ENCODE results near the gene CENPU. TPM values are rescaled to one million over a fixed set of nuclear protein-coding genes. Genes with fewer than 3 reads are reported as not detected.
"Not testable (repeated sequence)": the region's sequence is repeated elsewhere in the genome, so short reads cannot be mapped to it uniquely, and the experiment has no call there.

The CENPU gene, protein sequence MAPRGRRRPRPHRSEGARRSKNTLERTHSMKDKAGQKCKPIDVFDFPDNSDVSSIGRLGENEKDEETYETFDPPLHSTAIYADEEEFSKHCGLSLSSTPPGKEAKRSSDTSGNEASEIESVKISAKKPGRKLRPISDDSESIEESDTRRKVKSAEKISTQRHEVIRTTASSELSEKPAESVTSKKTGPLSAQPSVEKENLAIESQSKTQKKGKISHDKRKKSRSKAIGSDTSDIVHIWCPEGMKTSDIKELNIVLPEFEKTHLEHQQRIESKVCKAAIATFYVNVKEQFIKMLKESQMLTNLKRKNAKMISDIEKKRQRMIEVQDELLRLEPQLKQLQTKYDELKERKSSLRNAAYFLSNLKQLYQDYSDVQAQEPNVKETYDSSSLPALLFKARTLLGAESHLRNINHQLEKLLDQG
- polyA plus RNA-seq (2013, experiment 1 of 2) = 56.6 TPM
- 66.3 TPM for polyA plus RNA-seq (2013, experiment 2 of 2)

DNA sequence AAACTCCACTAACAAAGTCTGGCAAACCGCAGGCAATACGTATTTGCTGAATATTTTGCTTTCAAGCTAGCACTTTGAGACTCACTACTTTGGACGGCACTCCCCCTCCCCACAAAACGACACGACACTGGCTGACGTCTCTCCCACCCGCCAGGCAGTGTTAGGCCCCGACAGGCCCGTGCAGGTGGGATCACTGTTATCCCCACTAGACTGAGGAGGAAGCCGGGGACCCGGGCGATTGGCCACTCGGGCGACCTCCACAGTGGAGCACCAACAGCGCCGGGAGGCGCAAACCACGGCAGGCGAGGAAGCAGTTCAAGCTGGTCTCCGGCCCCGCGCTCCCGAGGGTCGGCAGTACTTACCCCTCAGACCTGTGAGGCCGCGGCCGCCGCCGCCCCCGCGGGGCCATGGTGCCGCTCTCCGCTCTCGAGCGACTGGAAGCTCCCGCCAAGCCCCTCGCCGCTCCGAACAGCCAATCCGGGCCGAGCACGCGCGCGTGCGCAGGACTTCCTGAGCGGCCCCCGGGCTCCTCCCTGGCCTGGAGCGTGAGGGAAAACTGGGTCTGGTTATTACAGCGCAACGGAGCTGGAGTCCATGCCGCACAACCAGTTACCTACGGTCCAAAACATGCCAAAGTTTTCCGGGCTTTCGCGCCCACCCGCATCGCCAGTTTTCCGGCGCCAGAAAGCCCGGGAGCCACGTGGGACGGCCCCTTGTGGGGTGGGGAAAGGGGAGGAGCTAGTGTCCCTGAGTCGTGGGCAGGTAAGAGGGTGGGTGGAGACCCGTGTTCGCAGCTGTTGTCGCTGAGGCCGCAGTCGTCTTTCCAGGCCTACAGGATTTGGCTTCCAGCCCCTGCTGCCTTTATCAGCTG is at the start of gene CENPU:
Gene CENPU (minus strand): TSS at position 443 of the 871 bp plus-strand sequence. CDS start 34 bp downstream, at position 409.
- 0% methylated on average over 51 of the region's 69 CpGs for WGBS, 2 experiments (ENCODE audit: insufficient coverage in 2 of 2)
- H3K36me3 ChIP-seq (ENCODE audit: control insufficient read depth, insufficient read depth, low read length) = peaks cover 14% of the 10 kb centered on the region

DNA sequence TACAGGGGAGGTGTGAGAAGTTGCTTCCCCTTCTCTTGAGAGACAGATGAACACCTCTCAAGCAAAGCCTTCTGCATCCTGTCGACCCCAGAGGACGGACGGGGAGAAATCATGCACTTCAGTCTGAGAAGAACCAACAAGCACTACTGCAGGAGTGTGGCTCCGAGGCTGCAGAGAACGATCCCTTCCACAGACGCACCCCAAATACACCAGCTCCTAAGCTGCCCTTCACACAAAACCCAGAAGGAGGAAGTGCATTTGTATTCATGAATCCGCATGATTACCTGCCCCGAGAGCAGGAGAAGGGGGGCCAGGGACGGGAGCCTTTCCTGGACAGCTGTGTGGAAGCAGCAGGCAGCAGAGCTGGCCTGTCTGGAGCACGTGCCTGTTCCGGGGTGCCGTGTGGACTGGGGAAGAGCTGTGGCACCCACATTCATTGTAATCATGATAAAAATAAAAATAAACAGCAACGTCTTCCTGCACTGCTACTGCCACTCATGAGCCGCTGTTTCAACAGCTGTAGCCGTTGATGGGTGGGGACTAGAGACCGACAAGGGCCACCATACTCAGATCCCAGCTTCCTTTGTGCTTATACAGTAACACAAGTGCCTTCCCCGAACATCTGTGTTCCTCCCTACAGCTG is 49.0 kb upstream of the CENPU start:
- no peaks in the 10 kb centered on the region for H3K4me1 ChIP-seq (ENCODE audit: control insufficient read depth, insufficient read depth, low read length, poor library complexity, severe bottlenecking)
- no peak overlapping the region for H3K27ac ChIP-seq (ENCODE audit: low read depth, low read length, severe bottlenecking)
- H3K4me3 ChIP-seq (ENCODE audit: extremely low read depth, insufficient read depth, low read length, poor library complexity, severe bottlenecking) = no peak overlapping the region
- WGBS, 2 experiments (ENCODE audit: insufficient coverage in 2 of 2) = 75 to 77% methylated on average over 10 to 14 of the region's 17 CpGs
- H3K36me3 ChIP-seq (ENCODE audit: control insufficient read depth, insufficient read depth, low read length) = no peaks in the 10 kb centered on the region
- no peaks in the 10 kb centered on the region for H3K9me3 ChIP-seq (ENCODE audit: control insufficient read depth, low read length)

More for the DNA sequence above, at the start of gene CENPU:
- Histone ChIP-seq H3K4me3 (ENCODE audit: extremely low read depth, insufficient read depth, low read length, poor library complexity, severe bottlenecking) (peak within 1 kb of the TSS; percentile 93), H3K27ac (ENCODE audit: low read depth, low read length, severe bottlenecking) (peak within 1 kb of the TSS; percentile 46), H3K9me3 (ENCODE audit: control insufficient read depth, low read length) (no peaks in the 10 kb centered on the region), H3K4me1 (ENCODE audit: control insufficient read depth, insufficient read depth, low read length, poor library complexity, severe bottlenecking) (peaks cover 6% of the 10 kb centered on the region)

DNA sequence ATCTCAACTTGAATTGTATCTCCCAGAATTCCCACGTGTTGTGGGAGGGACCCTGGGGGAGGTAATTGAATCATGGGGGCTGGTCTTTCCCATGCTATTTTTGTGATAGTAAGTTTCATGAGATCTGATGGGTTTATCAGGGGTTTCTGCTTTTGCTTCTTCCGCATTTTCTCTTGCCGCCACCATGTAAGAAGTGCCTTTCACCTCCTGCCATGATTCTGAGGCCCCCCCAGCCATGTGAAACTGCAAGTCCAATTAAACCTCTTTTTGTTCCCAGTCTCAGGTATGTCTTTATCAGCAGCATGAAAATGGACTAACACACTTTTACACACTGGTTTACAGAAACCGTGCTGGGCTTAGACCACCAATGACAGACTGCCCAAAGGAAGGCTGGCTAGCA is 45.3 kb upstream of the CENPU start:
- H3K4me3 ChIP-seq (ENCODE audit: extremely low read depth, insufficient read depth, low read length, poor library complexity, severe bottlenecking); H3K27ac ChIP-seq (ENCODE audit: low read depth, low read length, severe bottlenecking); H3K4me1 ChIP-seq (ENCODE audit: control insufficient read depth, insufficient read depth, low read length, poor library complexity, severe bottlenecking); H3K9me3 ChIP-seq (ENCODE audit: control insufficient read depth, low read length); H3K36me3 ChIP-seq (ENCODE audit: control insufficient read depth, insufficient read depth, low read length): not testable (repeated sequence)
- WGBS, 2 experiments (ENCODE audit: insufficient coverage in 2 of 2) = 93 to 100% methylated on average over 2 to 3 of the region's 4 CpGs

DNA sequence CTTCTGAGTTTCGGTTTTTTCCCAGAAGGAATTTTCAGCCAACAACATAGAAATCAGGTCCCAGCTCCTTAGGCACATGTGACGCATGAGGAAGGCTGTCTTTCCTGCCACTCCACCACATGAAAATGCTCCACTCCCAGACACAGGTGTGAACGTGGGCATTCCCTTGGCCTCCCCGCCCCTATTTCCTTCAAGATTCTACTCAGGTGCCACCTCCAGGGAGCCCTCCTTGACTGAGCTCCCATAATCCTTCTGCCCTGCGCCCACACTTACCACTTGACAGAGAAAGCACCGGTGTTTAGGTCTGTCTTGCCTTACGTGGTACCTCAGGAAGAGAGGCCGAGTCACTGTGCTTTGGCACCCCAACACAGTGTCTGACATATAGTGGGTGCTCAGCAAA is 44.4 kb upstream of the CENPU start:
- no peak overlapping the region for H3K4me3 ChIP-seq (ENCODE audit: extremely low read depth, insufficient read depth, low read length, poor library complexity, severe bottlenecking)
- H3K36me3 ChIP-seq (ENCODE audit: control insufficient read depth, insufficient read depth, low read length) = no peaks in the 10 kb centered on the region
- no peak overlapping the region for H3K27ac ChIP-seq (ENCODE audit: low read depth, low read length, severe bottlenecking)
- H3K9me3 ChIP-seq (ENCODE audit: control insufficient read depth, low read length) = no peaks in the 10 kb centered on the region
- no peaks in the 10 kb centered on the region for H3K4me1 ChIP-seq (ENCODE audit: control insufficient read depth, insufficient read depth, low read length, poor library complexity, severe bottlenecking)
- 77 to 78% methylated on average over 5 to 7 of the region's 8 CpGs for WGBS, 2 experiments (ENCODE audit: insufficient coverage in 2 of 2)

DNA sequence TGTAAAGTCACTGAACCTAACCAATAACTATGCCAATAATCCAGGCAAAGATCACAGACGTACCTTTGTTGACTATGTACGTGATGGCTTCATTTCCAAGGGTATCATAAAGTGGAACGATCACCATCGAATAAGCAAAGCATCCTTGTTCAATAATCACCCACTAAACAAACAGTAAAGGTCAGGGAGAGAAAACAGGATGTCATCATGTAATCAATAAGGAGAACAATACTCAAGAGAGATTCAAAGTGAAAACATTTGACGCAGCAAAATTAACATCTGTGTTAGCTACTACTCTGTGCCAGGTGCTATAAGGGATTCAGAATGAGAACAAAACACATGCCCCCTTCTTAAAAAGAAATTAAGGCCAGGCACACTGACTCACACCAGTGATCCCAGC is 42.9 kb upstream of the CENPU start:
- no peaks in the 10 kb centered on the region for H3K9me3 ChIP-seq (ENCODE audit: control insufficient read depth, low read length)
- no peak overlapping the region for H3K4me3 ChIP-seq (ENCODE audit: extremely low read depth, insufficient read depth, low read length, poor library complexity, severe bottlenecking)
- H3K4me1 ChIP-seq (ENCODE audit: control insufficient read depth, insufficient read depth, low read length, poor library complexity, severe bottlenecking) = no peaks in the 10 kb centered on the region
- no peaks in the 10 kb centered on the region for H3K36me3 ChIP-seq (ENCODE audit: control insufficient read depth, insufficient read depth, low read length)
- H3K27ac ChIP-seq (ENCODE audit: low read depth, low read length, severe bottlenecking) = no peak overlapping the region
- WGBS, 2 experiments (ENCODE audit: insufficient coverage in 2 of 2) = 87 to 90% methylated on average over 2 to 3 of the region's 5 CpGs

DNA sequence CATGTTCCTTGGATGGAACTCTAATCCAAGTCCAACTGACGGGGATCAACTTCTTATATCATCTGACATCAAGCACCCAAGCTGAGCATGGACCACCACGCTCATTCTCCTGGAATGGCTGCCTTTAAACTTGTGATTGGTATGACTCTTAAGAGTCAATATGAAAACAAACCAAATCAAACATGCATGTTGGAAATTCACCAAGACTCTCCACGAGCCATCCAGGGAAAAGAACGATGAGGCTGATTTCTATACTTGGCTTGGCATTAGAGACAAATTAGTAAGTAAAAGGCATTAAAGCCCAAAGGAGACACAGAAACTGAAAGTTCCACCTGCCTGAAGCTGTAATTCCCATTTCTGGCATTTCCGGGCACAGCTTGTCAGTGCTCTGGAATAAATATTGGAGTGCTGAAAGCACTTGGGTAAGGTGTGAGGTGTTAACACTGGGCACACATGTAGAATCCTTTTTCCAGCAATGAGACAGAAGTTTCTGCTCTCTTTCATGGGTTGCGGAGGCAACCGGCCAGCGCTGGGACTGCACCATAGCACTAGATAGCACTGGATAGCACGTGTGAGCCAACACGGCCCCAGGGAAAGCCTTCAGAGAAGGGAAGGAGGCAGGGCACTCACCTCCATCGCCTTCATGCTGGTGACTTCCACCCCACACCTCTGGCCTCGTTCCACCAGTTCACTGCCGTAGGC is 42.1 kb upstream of the CENPU start:
- WGBS, 2 experiments (ENCODE audit: insufficient coverage in 2 of 2) = 85% methylated on average over 8 to 11 of the region's 13 CpGs
- no peaks in the 10 kb centered on the region for H3K36me3 ChIP-seq (ENCODE audit: control insufficient read depth, insufficient read depth, low read length)
- no peaks in the 10 kb centered on the region for H3K9me3 ChIP-seq (ENCODE audit: control insufficient read depth, low read length)
- H3K4me3 ChIP-seq (ENCODE audit: extremely low read depth, insufficient read depth, low read length, poor library complexity, severe bottlenecking) = no peak overlapping the region
- H3K27ac ChIP-seq (ENCODE audit: low read depth, low read length, severe bottlenecking) = no peak overlapping the region
- no peaks in the 10 kb centered on the region for H3K4me1 ChIP-seq (ENCODE audit: control insufficient read depth, insufficient read depth, low read length, poor library complexity, severe bottlenecking)

DNA sequence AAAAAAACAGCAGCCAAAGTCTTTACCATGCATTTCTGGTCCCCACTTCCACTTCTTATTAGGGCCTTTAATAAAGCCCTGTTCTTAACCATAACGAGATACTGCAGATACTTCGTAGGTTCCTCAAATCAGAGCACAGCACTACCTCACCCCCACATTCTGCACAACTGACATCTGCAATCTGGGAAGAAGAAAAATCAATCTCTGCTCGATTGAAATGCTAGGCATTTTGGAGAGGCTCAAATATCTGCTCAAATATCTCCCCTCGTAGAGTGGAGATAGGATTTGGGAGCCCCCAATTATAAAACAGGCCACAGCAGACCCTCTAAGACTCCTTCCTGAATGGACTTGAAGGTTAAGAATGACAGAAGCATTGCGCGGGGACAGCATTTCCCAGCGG is 40.3 kb upstream of the CENPU start:
- no peaks in the 10 kb centered on the region for H3K9me3 ChIP-seq (ENCODE audit: control insufficient read depth, low read length)
- H3K4me3 ChIP-seq (ENCODE audit: extremely low read depth, insufficient read depth, low read length, poor library complexity, severe bottlenecking) = no peak overlapping the region
- no peaks in the 10 kb centered on the region for H3K36me3 ChIP-seq (ENCODE audit: control insufficient read depth, insufficient read depth, low read length)
- no peak overlapping the region for H3K27ac ChIP-seq (ENCODE audit: low read depth, low read length, severe bottlenecking)
- H3K4me1 ChIP-seq (ENCODE audit: control insufficient read depth, insufficient read depth, low read length, poor library complexity, severe bottlenecking) = no peaks in the 10 kb centered on the region
- 71 to 100% methylated on average over 1 to 4 of the region's 7 CpGs for WGBS, 2 experiments (ENCODE audit: insufficient coverage in 2 of 2)

DNA sequence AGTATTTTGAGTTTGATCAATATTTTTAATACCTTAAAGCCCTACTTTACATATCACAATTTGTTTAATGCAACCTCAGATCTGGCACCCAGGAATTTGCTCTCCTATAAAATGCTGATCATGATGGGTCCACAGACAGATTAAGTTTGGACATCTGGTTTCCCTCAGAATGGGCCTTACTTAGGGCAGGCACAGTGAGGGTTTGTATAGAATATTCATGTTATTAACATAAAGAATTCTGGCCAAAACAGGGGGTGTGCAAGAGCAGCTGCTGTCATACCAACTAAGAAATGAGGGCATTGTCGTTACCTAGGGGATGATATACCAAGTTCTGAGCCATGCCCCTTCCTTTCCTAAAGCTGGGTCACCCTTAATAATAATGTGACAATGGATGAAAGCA is 37.5 kb upstream of the CENPU start:
- 67 to 83% methylated on average over 1 of the region's 1 CpG for WGBS, 2 experiments (ENCODE audit: insufficient coverage in 2 of 2)
- H3K27ac ChIP-seq (ENCODE audit: low read depth, low read length, severe bottlenecking) = no peak overlapping the region
- H3K4me3 ChIP-seq (ENCODE audit: extremely low read depth, insufficient read depth, low read length, poor library complexity, severe bottlenecking) = no peak overlapping the region

DNA sequence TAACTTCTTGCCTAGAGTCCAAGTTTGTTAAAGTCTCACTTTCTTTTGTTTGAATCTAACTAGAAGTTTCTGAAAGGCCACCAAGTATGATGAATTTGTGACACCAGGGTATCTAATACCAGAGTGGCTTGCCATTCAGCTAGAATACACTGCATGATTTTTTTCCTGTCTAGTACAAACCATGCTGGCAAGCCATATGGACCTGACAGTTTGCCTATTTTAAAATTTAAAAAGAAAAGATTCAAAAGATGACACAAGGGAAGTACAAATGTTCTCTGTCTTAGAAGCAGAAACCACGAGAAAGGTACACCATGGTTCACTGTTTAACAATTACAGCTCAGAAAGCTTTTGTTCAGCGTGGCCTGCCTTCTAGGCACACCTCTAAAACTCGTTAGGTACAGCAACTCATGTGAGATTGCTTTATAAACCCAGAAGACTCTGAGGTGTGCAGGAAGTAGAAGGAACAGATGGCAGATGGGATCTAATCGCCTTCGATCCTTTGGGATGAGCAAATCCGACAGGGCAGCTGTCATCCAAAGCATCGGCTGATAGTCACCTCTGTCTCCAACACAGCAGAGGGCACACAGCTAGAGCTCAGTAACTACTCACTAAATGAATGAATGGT is 35.4 kb upstream of the CENPU start:
- H3K36me3 ChIP-seq (ENCODE audit: control insufficient read depth, insufficient read depth, low read length) = no peaks in the 10 kb centered on the region
- H3K4me3 ChIP-seq (ENCODE audit: extremely low read depth, insufficient read depth, low read length, poor library complexity, severe bottlenecking) = no peak overlapping the region
- 89 to 91% methylated on average over 5 to 7 of the region's 7 CpGs for WGBS, 2 experiments (ENCODE audit: insufficient coverage in 2 of 2)
- H3K4me1 ChIP-seq (ENCODE audit: control insufficient read depth, insufficient read depth, low read length, poor library complexity, severe bottlenecking) = no peaks in the 10 kb centered on the region
- no peaks in the 10 kb centered on the region for H3K9me3 ChIP-seq (ENCODE audit: control insufficient read depth, low read length)
- no peak overlapping the region for H3K27ac ChIP-seq (ENCODE audit: low read depth, low read length, severe bottlenecking)

More for the DNA sequence above, 37.5 kb upstream of the CENPU start:
- Histone ChIP-seq H3K9me3 (ENCODE audit: control insufficient read depth, low read length) (no peaks in the 10 kb centered on the region), H3K36me3 (ENCODE audit: control insufficient read depth, insufficient read depth, low read length) (no peaks in the 10 kb centered on the region), H3K4me1 (ENCODE audit: control insufficient read depth, insufficient read depth, low read length, poor library complexity, severe bottlenecking) (no peaks in the 10 kb centered on the region)

DNA sequence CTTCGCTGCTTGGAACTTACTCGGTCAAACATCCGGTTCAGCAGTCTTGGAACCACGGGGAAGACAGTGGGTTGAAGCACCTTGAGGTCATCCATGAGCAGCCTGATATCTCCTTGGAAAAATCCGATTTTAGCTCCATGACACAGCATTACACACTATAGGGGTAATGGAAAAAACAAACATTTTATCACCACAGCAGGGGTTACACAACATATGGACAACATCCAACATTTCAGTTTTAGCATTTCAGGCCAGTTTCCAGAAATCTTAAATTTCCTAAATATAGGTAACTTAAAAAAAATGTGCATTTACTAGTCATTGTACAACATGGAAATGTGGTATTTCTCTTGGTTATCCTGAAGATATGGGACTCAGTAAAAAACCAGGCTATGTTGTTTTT is 34.4 kb upstream of the CENPU start:
- no peaks in the 10 kb centered on the region for H3K9me3 ChIP-seq (ENCODE audit: control insufficient read depth, low read length)
- no peaks in the 10 kb centered on the region for H3K4me1 ChIP-seq (ENCODE audit: control insufficient read depth, insufficient read depth, low read length, poor library complexity, severe bottlenecking)
- H3K27ac ChIP-seq (ENCODE audit: low read depth, low read length, severe bottlenecking) = no peak overlapping the region
- H3K36me3 ChIP-seq (ENCODE audit: control insufficient read depth, insufficient read depth, low read length) = no peaks in the 10 kb centered on the region
- 84 to 93% methylated on average over 4 to 5 of the region's 5 CpGs for WGBS, 2 experiments (ENCODE audit: insufficient coverage in 2 of 2)
- H3K4me3 ChIP-seq (ENCODE audit: extremely low read depth, insufficient read depth, low read length, poor library complexity, severe bottlenecking) = no peak overlapping the region

Measured in mesodermal cell (in vitro differentiated cells).